ENCODE data around the gene MCIDAS.

The MCIDAS gene

DNA sequence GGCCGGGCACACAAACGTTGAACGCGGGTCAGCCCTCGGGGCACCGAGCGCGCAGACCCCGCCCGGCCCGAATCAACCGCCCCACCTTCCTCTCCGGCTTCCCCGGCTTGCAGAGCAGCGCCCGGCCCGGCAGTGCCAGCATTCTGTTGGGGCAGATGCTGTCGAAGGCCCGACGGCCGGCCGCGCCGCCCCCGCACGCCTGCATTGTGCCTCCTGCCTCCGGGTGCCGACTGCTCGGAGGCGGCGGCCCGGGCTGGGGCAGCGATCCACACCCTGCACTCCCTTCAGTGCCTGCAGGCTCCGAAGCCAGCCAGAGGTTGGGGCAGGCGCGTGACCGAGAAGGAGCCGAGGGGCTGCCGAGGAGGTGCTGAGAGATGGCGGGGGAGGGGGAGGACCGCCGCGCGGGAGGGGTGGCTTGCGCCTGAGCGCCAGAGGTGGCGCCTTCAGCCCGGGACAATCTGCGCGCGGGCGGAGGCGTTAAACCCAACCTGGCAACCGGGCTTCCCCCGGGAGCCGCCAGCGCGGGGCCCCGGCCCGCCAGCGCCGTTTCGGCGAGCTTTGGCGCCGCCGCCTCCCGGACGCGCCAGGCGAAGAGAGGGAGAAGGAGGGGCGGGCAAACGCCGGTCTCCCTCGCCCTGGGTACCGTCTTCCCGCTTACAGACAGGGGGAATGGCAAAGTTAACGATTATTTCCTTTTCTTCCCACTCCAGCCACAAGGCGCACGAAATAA, at the start of gene MCIDAS:
TSS of gene MCIDAS (minus strand) at position 382 of the 730 bp plus-strand sequence. CDS start at position 205, 177 bp downstream.
- in situ Hi-C loops (cut with MboI; ENCODE audit: low sequenced_read_pairs), result no loop called here

DNA sequence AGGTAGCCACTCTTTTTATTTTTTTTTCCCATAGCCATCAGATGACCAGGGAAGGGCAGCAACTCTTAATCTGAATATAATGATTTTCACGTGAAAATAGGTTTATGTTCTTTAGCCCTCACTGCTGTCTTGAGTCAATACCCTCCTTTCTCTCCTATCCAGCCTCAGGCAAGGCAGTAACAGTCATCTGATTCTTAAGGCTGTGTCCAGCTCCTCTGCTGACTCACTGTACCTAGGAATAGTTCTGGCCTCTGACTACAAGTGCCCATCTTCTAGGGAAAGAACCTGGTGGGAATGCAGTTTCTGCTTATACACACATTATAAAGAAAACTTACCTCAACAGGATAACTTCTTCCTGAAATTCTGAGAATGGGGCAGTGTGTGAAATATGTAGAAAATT, 49.7 kb upstream of the MCIDAS start:
- in situ Hi-C loops (cut with MboI; ENCODE audit: low sequenced_read_pairs), result no loop called here

DNA sequence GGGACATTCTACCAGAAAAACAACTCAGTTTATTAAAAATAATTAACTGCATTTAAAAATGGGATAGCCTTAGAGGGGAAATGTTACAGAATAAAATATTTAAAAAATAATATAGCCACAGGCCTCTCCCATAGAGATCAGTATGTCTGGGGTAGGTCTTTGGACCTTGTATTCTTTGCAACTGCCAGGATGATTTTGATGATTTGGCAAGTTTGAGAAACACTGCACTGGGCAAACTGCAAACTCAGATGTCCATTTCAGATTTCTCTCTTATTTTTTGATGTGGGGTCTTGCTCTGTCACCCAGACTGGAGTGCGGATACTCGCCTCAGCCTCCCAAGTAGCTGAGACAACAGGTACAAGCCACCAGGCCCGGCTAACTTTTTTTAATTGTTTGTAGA, 31.2 kb upstream of the MCIDAS start:
- in situ Hi-C loops (cut with MboI; ENCODE audit: low sequenced_read_pairs), result no loop called here

DNA sequence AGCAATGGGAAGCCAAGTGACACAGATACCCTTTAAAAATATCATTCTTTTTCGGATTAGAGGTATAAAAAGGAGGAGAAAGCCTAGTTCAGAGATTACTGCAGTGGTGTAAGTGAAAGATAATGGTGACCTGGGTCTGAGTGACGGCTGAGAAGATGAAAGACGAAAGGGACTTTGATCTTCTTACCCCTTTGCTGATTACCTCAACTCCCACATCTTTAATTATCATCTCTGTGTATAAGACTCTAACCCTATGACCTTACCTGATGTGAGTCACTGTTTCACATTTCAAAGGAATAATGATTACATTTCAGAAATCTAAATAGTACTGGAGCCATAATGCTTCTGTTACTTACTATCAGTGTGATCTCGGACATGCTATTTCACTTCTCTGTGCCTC, 27.7 kb upstream of the MCIDAS start:
- in situ Hi-C loops (cut with MboI; ENCODE audit: low sequenced_read_pairs), result no loop called here

DNA sequence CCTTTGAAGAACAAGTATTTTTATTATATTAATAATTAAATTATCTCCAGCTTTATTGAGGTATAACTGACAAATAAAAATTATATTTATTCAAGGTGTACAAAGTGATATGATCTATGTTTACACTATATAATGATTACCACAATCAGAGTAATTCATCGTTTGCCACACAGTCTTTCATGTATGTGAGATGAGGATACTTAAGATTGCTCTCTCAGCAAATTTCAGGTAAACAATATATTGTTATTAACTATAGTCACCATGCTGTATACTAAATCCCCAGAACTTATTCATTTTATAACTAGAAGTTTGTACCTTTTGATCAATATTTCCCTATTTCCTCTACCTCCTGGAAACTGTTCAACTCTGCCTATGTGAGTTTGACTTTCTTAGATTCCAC, 22.9 kb upstream of the MCIDAS start:
- in situ Hi-C loops (cut with MboI; ENCODE audit: low sequenced_read_pairs), result no loop called here

DNA sequence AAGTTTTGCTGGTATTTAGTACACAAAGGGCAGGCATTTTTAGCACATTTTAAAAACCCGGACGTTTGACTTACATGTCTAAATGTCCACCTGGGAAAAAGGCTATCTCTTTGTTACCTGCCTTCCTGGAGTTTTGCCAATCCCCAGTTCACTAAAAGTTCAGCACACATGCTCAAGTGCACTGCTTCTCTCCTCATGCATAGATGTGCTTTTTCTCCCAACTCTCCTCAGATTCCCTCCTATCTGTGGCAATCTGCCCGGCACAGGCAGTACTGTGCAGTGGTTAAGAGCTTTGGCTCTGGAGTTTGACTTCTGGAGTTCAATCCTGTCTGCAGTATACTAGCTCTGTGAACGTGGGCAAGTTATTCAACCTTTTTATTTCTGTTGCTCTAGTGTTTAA, 14.6 kb upstream of the MCIDAS start:
- in situ Hi-C loops (cut with MboI; ENCODE audit: low sequenced_read_pairs), result no loop called here

DNA sequence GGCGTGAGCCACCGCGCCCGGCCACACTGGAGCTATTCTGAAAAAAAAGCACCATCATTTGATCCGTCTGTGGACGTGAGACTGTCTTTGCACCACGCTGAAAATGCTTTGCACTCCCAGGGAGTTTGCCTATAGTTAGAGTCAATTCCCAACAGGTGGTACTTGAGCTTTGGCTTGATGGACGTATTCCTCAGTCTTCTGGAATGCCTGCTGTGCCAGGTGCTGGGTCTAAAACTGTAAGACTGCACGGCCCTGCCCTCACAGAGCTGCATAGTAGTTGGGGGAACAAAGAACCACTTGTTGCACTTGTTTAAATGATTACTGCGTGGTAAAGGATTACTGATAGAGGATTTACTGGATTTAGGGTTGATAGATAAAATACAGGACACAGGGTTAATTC, 9.7 kb upstream of the MCIDAS start:
- in situ Hi-C loops (cut with MboI; ENCODE audit: low sequenced_read_pairs), result no loop called here

DNA sequence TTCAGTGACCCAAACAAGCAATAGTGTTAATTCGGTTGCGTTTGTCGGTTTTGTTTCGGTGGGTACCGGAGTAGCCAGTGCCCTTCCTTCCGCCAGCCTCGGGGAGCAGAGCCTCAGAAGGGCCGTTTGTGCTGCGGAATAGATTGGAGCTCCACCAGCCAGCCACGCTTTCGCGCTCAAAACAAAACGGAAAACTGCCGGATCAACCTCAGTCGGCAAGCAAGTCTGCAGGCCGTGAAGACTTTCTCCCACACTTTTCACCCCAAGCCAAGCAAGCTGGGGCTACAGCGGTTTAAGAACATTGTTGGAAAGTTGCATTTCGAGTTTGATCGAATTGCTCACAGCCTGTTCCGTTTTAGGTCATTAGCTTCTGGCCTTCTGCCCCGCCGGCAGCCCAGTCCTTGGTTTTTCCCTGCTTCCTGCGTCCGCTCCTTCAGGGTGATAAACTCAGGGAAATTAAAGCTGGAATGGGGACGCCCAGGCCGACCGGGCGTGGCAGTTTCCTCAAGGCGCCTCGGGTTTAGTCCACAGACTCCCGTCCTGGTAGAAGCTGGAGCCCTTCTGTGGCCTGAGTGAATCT, 7.1 kb upstream of the MCIDAS start:
- in situ Hi-C loops (cut with MboI; ENCODE audit: low sequenced_read_pairs), result no loop called here

DNA sequence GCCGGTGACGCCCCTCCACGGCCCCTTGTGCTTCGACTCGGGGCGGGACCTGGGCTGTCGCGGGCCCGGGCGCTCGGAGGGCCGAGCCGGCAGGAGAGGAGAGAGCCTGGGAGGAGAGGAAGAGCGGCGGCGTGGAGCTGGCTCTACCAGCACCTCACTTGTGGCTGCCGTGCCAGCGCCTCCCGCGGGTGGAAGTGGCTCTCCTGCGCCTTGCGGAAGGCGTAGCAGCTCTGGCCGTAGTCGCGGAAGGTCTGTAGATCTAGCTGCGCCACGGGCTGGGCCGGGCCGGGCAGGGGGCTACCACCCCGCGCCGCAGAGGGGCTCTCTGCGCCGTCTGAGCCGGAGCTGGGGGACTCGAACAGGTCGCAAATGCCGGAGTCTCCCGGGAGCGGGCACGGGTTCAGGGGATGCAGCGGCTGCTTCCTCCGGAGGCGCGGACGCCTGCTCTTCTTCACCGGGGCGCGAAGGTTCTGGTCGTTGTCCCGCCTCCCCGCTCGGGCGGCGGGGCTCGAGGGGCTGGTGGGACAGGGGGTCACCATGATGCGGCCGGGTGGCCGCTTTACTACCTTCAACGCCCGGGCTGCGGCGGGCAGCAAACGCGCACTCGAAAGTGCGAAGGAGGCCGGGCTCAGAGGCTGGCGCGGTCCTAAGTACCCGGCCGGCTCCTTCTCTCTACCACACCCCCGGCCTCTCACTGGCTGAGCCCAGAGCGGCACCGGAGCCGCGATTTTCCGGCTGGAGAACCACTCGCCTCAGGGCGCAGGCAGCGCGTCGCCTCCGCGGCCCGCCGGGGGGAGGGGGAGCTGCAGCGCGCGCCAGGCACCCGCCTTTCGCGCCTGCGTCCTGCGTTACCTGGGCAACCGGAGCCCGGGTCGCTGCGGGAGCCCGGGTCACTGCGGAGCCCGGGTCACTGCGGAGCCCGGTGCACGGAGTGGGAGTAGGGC, 6.1 kb upstream of the MCIDAS start, which contains the start of gene CCNO:
TSS of gene CCNO (minus strand) at position 624 of the 944 bp plus-strand sequence. CDS start at position 539, 85 bp downstream.
- in situ Hi-C loops (cut with MboI; ENCODE audit: low sequenced_read_pairs), result no loop called here

DNA sequence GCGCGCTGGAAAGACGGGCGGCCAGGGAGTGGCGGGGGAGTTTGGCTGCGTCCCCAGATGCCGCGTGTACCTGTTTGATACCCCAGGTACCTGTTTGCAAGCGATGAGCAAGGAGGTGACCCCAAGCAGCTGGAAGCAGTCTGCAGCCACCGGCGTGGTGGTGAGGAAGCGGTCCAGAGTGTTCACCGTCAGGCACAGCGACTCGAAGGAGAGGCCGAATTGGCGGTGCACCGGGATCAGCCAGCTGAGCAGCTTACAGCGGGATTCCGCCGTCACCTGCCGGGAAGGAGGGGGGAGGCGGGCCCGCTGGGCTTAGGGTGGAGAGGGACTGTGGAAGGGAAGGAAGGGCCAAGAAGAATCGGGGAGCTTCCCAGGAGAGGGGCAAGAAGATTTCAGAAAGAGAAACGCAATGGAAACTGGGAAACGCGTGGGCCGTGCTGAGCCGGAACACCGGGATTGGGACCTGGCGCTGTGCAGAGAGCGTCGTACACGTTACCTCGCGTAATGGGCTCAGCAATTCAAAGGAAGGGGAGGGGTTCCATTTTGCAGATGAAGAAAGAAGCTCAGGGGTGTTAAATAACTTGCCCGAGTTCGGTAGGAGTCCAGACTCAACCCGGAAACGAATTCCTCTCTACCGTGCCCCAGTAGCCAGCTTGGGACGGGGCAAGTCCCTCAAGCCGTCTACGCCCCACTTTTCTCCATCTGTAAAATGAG, 5.3 kb upstream of the MCIDAS start:
- in situ Hi-C loops (cut with MboI; ENCODE audit: low sequenced_read_pairs), result no loop called here

DNA sequence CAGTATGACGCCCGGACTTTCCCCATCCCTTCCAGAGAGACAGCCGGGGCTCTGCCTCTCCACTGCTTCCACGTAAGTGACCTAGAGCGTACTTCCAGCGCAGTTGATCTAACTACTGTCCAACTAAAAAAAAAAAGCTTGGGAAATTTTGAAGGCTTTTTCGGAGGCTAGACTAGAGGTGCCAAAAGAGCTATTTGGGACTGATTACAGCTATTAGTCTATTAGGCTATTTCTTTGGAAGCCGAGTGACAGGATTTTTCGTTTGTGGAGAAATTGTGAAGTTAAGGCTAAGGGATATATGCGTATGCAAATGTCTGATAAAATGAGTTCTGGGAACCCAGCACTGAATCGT, 4.8 kb upstream of the MCIDAS start:
- in situ Hi-C loops (cut with MboI; ENCODE audit: low sequenced_read_pairs), result no loop called here

DNA sequence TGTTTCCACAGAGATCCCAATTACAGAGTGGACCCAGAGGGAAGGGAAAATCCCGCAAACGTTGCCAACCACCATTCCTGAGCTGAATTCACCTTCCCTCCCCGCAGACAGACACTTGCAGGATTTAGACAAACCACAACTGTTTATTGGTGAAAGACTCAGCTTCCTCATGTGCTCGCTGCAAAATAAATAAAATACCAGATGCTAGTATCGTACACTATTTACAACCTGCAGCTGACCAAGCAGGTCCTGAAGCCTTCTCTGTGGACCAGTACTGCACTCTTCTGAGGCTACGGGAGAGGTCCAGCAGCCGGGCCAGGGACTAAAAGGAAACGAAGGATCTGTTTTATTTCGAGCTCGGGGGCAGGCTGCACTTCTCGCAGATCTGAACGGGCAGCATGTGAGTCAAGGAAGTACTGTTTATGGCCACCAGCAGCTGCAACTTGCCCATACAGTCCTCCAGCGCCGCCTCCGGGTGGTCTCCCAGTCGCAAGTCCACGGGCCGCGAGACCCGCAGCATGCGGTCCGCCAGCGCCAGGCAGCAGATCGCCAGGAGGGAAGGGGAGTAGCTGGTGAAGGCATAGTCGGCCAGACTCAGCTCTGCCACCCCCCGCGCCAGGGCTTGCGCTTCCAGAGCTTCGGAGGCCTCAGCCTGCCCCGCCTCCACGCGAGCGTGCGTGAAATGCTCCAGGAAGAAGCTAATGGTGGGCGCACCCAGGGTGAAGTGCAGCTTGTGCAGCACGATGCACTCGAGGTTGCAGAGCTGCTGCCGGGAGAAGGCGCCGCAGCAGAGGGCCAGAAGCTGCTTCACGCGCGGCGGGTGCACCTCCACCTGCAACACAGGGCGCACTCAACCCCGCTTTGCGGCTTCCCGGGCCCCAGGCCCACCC, 4.2 kb upstream of the MCIDAS start:
- in situ Hi-C loops (cut with MboI; ENCODE audit: low sequenced_read_pairs), result no loop called here

DNA sequence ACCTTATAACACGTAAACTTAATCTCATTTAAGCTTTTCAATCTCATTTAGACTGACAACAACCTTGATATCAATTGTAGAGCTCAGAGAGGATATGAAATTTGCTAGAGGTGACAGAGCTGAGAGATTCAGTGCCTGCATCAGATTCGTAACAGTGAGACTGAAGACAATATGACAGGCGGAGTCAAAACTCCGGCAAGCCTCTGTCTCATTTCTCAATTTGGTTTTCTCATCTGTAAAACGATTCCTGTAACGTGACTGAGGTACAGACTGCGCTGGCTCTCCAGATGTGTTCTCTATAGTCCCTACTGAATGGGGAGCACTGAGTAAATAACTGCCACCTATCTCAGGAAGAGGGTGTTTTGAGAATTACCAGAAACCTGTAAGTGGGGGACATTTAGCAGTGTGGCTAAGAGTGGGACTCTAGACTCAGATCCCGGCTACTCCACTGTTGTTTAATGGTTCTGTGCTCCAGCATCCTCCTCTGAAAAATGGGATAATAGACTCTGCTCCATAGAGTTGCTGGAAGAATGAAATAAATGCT, 3.0 kb upstream of the MCIDAS start:
- in situ Hi-C loops (cut with MboI; ENCODE audit: low sequenced_read_pairs), result no loop called here

DNA sequence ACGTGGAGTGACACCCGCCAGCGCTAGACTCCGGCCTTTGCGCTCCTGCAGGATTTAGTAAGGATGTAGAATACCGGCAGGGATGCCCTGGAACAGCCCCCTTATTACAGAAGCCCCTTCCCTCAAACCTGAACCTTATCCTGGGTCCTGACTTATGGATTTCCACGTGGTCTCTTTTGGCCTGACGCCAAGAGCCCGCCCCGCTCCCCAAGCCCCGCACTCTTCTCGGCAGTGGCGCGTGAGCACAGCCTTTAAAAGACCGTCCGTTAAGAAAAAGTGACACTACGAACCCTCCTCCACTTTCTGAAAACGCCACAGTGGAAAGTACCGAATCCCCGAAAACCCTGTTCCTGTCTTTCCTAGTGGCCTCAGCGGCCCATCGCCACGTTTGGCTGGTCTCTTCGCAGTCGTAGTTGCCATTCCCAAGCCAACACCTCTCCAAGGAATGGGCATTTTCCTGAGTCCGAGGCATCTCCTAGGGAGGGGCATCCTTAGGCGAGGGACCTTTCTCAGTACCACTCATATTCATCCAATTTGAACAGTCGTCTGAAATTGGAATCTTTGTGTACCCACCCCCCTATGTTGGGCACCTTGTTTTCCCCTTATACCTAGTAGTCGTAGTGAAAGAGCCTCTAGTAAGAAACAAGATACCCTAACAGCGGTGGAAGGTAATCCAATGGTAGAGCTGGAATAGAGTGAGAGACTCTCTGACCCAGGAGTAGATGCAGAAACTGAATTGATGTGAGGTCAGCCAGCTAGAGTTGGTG, 732 bp upstream of the MCIDAS start:
- in situ Hi-C loops (cut with MboI; ENCODE audit: low sequenced_read_pairs), result no loop called here

DNA sequence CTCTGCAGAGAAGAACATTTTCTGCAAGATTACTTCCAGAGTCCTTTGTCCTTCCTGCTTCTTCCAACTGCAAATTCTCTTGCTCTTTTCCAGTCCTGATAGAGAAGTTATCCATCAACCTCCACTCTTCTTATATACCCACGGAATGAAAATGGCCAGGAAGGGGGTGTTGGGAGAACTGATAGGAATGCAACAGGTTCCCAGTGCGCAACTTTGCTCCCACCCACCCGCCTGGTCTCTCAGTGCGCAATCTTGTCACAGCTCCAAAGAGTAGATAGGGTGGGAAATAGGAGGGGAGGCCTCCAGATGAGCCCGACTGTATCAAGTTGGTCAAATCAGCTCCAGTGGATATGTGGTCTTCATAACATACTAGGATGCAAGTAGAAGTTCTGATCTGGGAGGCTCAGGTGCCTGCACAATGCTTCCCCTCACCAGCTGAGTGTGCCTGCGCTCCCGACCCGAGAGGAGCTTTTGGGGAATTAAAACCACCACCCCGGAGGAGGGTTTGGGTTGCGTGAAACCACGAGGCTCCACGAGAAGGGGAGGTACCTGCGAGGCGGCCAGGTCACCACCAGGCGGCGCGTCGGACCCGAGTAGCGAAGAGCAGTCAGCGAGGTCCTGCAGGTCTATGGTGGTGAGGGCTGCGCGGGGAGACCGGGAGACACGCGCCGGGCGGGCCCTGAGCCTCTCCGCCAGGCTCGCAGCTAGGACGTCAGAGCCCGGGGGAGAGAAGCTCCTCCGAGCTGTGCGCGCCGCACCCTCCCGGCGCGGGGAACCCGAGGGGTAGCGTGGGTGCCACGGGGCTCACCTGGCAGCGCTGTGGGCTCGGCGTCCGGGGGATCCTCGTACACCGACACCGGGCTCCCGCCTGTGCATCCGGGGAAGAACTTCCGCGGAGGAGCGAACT, 835 bp downstream of the MCIDAS start:
- in situ Hi-C loops (cut with MboI; ENCODE audit: low sequenced_read_pairs), result no loop called here

DNA sequence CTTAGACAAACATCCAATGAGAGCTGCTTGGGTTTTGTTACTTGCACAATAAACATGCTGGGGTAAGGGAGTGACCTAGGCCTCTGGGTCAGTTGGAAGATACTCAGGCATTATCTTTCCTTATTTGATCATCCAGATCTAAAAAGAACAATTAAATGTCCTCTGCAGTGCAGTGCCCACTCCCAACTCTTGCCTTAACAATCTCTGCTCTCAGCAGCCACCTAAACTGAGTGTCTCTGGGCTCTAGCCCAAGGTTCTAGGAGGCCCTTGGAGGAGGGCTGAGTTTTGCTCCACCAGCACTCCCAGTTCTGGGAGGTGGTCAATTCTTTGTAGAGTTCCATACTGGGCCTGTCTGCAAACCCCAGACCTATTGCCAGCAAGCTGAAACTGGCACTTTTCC, 1.8 kb downstream of the MCIDAS start:
- in situ Hi-C loops (cut with MboI; ENCODE audit: low sequenced_read_pairs), result no loop called here

DNA sequence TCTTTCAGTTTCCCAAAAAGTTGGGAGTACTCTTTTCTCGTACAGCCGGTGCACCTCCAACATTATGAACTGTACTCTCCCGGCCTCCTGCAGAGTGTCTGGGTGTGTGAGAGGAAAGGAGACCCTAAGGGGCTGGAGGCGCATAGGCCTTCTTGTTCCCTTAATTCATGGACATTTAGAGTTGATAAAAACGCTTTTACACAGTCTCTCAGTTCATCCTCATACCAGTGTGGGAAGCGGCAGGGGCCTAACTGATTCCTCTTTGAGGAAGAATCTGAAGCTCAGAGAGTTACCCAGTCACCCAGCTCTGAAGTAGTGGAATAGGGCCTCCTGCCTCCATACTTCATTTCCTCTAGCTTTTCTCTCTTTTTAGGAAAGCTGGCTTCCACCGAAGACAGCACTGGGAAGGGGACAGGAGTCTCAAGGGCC, 3.3 kb downstream of the MCIDAS start:
- in situ Hi-C loops (cut with MboI; ENCODE audit: low sequenced_read_pairs), result no loop called here
